Activated naive CD4-positive, alpha-beta T cell treated with anti-CD3 and anti-CD28 coated beads, Interleukin-2, amount 10 ng/mL, durations not matched to agents 7 days and 5 days (primary cell): ENCODE data around the gene CTAGE9.
"Not testable (repeated sequence)": the region's sequence is repeated elsewhere in the genome, so short reads cannot be mapped to it uniquely, and the experiment has no call there.

Experiments used
- CTCF ChIA-PET: fragments of 350-600 bp; sonication (Branson Sonifier 250); formaldehyde crosslinking; loops from one replicate; lab custom pipeline; 2021; ENCODE audit warnings: antibody characterized with exemption; lab: Charles Lee
- DNase-seq: peaks from one replicate; pipeline ENCODE4 v3.0.0-alpha.2; 2020
- H3K27ac Mint-ChIP-seq: one replicate; pipeline ENCODE4 v1.8.0; 2021; ENCODE audit warnings: mild to moderate bottlenecking, moderate library complexity, mixed read lengths
- H3K27me3 Mint-ChIP-seq: one replicate; pipeline ENCODE4 v1.8.0; 2021; ENCODE audit warnings: mild to moderate bottlenecking, mixed read lengths
- H3K36me3 Mint-ChIP-seq: one replicate; pipeline ENCODE4 v1.8.0; 2021; ENCODE audit warnings: mixed read lengths
- H3K4me1 Mint-ChIP-seq: one replicate; pipeline ENCODE4 v1.8.0; 2021; ENCODE audit warnings: mixed read lengths
- H3K4me3 Mint-ChIP-seq: one replicate; pipeline ENCODE4 v1.8.0; 2021; ENCODE audit warnings: mild to moderate bottlenecking, moderate library complexity, mixed read lengths
- H3K9me3 Mint-ChIP-seq: one replicate; pipeline ENCODE4 v1.8.0; 2021; ENCODE audit warnings: mixed read lengths

The CTAGE9 gene

DNA sequence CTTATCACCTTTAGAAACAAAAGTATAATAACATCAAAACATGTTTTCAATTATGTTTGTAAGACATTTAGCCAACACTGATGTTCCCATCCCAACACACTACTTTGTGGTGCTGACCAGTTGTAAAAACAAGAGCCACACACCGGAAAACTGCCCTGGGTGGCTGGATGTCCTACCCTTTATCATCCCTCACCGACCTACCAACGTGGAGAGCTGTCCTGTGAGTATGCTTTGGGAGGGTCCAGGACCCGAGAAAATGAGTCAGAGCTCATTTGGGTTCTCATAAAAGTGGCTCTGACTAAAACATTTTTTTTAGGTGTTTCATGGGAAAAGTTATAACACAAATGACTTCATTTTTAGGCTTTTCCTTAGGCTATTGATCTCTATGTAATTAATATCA, 29.3 kb upstream of the CTAGE9 start:
- peaks cover 3% of the 10 kb centered on the region for H3K27me3 Mint-ChIP-seq
- no peaks in the 10 kb centered on the region for H3K36me3 Mint-ChIP-seq
- CTCF ChIA-PET: no interaction called here

DNA sequence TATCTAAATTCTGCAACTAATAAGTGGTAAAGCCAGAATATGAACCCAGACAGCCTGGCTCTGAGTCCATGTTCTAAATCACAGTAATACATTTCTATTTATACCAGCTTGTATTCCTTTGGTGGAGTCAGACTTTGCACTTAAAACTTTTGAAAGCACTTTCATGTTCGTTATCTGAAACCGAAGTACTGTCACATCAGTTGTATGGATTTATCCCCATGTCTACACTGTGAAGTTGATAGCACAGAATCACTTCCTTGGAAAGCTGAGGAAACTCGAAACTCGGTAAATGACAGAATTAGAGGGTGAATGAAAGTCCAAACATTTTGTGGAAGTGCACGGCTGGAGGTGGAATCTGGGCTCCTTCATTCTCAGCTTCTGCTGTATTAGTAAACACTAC, 28.3 kb upstream of the CTAGE9 start:
- CTCF ChIA-PET: no interaction called here
- Mint-ChIP-seq H3K4me1 (no peaks in the 10 kb centered on the region), H3K36me3 (no peaks in the 10 kb centered on the region), H3K9me3 (no peaks in the 10 kb centered on the region), H3K27me3 (peaks cover 3% of the 10 kb centered on the region), H3K4me3 (no peak overlapping the region), H3K27ac (no peak overlapping the region)
- no peak for DNase-seq

More for the DNA sequence above, 29.3 kb upstream of the CTAGE9 start:
- Mint-ChIP-seq H3K27ac (no peak overlapping the region), H3K4me3 (no peak overlapping the region), H3K4me1 (no peaks in the 10 kb centered on the region), H3K9me3 (no peaks in the 10 kb centered on the region)
- DNase-seq: no peak

DNA sequence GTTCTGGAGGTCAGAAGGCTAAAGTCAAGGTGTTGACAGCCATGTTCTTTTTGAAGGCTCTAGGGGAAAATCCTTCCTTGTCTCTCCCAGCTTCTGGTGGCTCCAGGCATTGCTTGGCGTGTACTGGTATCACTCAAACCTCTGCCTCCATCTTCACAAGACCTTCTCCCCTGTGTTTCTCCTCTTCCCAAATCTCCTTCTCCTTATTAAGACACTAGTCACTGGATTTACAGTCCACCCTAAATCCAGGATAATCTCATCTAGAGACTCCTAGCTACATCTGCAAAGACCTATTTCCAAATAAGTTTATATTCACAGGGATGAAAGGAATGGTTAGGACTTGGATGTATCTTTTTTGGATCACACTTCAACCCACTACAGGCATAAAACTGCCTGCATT, 26.0 kb upstream of the CTAGE9 start:
- Mint-ChIP-seq H3K36me3 (no peaks in the 10 kb centered on the region), H3K27me3 (peaks cover 3% of the 10 kb centered on the region), H3K9me3 (no peaks in the 10 kb centered on the region), H3K4me1 (no peaks in the 10 kb centered on the region), H3K4me3 (no peak overlapping the region), H3K27ac (no peak overlapping the region)
- CTCF ChIA-PET: no interaction called here
- DNase-seq: no peak

DNA sequence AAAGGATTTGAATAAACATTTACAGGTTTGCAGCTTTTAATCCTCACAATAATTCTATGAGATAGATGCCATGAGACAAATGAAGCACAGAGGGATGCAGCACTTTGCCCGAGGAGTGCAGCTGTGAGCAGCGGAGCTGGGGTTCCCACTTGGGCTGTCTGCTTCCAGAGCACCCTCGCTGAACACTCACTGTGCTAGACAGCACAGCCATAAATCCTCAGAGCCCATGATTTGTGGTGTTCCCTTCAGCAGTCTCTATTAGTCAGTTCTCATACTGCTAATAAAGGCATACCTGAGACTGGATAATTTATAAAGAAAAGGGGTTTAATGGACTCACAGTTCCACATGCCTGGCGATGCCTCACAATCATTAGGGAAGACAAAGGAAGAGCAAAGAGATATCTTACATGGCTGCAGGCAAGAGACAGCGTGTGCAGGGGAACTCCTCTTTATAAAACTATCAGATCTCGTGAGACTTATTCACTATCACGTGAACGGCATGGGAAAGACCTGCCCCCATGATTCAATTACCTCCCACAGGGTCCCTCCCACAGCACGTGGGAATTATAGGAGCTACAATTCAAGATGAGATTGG, 25.3 kb upstream of the CTAGE9 start:
- H3K36me3 Mint-ChIP-seq: no peaks in the 10 kb centered on the region
- peaks cover 3% of the 10 kb centered on the region for H3K27me3 Mint-ChIP-seq
- CTCF ChIA-PET: no interaction called here
- H3K9me3 Mint-ChIP-seq: no peaks in the 10 kb centered on the region
- no peak for DNase-seq
- no peak overlapping the region for H3K4me3 Mint-ChIP-seq
- H3K27ac Mint-ChIP-seq: no peak overlapping the region
- H3K4me1 Mint-ChIP-seq: no peaks in the 10 kb centered on the region

DNA sequence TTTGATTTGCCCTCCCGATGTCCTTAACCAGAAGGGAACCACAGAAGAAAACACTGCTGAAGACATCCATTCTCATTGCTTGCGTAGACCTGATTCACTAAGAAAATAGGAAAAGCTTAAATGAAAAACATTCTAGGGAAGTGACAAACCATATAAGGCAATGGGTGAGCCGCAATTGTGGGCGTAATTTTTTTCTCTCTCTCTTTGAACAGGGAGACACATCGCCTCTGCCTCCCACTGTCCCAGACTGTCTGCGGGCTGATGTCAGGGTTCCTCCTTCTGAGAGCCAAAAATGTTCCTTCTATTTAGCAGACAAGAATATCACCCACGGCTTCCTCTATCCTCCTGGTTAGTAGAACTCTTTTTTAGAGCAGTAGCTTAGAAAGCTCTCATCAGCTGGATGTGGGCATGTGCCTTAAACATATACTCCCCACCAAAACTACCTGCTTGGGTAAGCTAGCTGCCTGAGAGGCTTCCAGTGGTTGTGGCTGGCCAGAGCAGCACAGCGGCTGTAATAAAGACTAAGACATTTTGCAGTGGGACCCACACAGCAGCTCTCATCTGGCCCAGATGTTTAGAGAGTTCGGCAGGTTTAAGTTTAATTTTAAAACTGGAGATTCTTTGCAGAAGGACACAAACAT, 22.7 kb upstream of the CTAGE9 start:
- H3K27me3 Mint-ChIP-seq: peaks cover 3% of the 10 kb centered on the region
- no peak for DNase-seq
- H3K4me3 Mint-ChIP-seq: no peak overlapping the region
- CTCF ChIA-PET: no interaction called here
- H3K27ac Mint-ChIP-seq: no peak overlapping the region
- no peaks in the 10 kb centered on the region for H3K9me3 Mint-ChIP-seq
- no peaks in the 10 kb centered on the region for H3K36me3 Mint-ChIP-seq
- no peaks in the 10 kb centered on the region for H3K4me1 Mint-ChIP-seq

DNA sequence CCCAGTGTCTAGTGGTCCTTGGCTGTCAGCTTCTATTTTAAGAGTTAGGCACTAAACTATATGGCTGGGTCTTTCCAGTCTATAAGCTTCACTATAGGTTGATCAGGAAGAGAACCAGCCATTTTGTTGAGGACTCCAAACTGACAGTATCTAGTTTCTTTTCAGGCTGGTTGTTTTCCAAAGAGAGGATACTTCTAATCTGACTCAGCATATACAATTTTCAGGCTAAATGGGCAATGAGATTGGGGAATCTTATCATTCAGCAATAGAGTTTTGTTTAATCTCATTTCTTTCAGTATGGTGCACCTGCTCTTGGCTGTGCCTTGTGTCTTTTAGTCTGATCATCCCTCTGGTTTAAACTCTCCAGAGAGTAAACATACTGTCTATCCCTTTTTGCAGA, 20.4 kb upstream of the CTAGE9 start:
- Mint-ChIP-seq H3K27me3 (no peaks in the 10 kb centered on the region), H3K4me3 (no peak overlapping the region), H3K4me1 (no peaks in the 10 kb centered on the region), H3K9me3 (no peaks in the 10 kb centered on the region), H3K27ac (no peak overlapping the region), H3K36me3 (no peaks in the 10 kb centered on the region)
- CTCF ChIA-PET: no interaction called here
- DNase-seq: no peak

DNA sequence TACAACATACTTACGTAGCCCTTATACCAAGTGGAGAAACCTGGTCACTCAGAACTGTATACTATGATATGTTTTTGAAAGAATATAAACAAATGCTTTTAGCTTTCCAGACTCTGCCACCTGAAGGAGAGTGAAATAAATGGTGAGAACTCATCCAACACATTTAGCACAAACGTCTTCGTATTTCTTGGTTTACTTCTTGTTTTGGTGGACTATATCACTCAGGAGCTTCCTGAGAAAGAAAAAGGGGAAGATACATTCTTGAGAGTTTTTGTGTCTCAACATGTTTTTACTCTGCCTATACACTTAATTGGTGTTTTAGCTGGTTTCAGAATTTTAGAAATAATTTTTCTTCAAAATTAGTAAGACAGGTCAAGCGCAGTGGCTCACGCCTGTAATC, 19.4 kb upstream of the CTAGE9 start:
- Mint-ChIP-seq H3K27me3 (no peaks in the 10 kb centered on the region), H3K9me3 (no peaks in the 10 kb centered on the region), H3K36me3 (no peaks in the 10 kb centered on the region), H3K4me1 (no peaks in the 10 kb centered on the region), H3K27ac (no peak overlapping the region), H3K4me3 (no peak overlapping the region)
- CTCF ChIA-PET: no interaction called here
- no peak for DNase-seq

DNA sequence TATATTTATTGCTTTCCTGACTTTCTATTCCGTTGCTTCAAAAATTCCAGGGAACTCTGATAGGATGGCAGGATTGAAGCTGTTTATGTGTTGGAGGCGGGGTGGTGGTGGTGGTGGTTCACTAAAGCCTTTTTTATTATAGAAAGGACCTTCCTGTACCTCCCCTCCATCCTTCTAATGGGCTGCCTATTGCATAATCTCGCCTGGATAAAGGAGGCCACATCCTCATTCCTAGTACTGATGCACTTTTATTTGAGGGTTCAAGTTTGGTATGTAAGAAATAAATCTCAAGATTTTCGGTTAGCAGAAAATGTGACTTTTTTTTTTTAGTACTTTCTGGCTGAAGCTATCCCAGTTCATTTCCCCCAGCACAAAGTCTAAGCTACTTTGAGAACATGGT, 18.7 kb upstream of the CTAGE9 start:
- CTCF ChIA-PET: interaction anchor here (1.0 kb wide), 1 partner anchor 89 kb away, joined by 3 read pairs; no protein-coding TSS in a partner anchor

DNA sequence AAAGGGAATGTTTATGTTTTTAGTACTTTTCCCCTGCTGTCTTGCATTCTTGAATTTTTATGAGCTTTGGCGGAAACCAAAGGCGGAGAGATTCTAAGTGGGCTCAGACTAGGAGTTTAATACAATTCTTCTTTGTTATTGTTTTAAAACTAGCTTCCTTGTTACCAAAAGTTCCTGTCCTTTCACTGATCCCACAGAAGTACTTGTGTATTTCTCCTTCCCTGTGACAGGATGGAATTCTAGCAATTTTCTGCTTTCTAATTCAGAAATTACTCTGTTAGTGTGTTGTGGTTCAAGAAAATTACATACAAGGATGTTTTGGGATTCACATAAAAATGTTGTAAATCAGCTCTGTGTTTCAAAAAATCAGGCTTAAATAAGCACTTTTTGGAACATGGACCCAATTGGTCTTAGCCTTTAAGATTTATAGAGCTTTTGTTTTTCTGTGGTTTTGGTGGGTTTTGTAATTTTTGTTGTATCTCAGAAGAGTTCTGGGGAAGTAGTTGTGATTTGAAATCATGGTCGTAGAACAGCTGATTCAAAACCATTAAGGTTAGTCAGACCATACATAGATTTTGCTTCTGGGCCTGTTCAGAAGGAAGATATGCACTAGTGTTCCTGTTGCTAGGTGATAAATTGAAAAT, 17.6 kb upstream of the CTAGE9 start:
- peaks cover 8% of the 10 kb centered on the region for H3K4me1 Mint-ChIP-seq
- H3K36me3 Mint-ChIP-seq: no peaks in the 10 kb centered on the region
- no peaks in the 10 kb centered on the region for H3K9me3 Mint-ChIP-seq
- no peaks in the 10 kb centered on the region for H3K27me3 Mint-ChIP-seq
- no peak for DNase-seq
- H3K4me3 Mint-ChIP-seq: no peak overlapping the region
- no peak overlapping the region for H3K27ac Mint-ChIP-seq
- CTCF ChIA-PET: no interaction called here

More for the DNA sequence above, 18.7 kb upstream of the CTAGE9 start:
- H3K9me3 Mint-ChIP-seq: no peaks in the 10 kb centered on the region
- DNase-seq: no peak
- H3K36me3 Mint-ChIP-seq: no peaks in the 10 kb centered on the region
- no peak overlapping the region for H3K4me3 Mint-ChIP-seq
- H3K27ac Mint-ChIP-seq: no peak overlapping the region
- H3K27me3 Mint-ChIP-seq: no peaks in the 10 kb centered on the region
- H3K4me1 Mint-ChIP-seq: no peaks in the 10 kb centered on the region

DNA sequence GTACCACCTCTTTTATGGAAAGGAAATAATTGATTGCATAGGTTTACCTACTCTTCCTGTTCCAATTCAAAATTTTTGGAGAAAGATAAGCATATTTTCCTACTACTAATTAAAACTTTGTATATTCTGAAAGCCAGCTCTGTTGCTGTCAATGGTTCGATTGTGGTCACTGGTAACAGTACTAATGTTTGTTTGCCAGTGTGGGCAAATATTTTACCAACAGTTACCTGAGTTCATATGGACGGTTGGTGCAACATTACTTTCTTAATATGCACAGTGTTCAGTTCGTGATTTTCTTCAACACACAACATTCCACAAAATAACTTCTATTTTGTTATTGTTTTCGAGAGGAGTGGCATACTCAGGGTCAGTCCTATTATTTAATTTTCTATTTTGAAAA, 17.1 kb upstream of the CTAGE9 start:
- Mint-ChIP-seq H3K27me3 (no peaks in the 10 kb centered on the region), H3K4me3 (no peak overlapping the region), H3K9me3 (no peaks in the 10 kb centered on the region), H3K4me1 (peaks cover 8% of the 10 kb centered on the region), H3K36me3 (no peaks in the 10 kb centered on the region), H3K27ac (no peak overlapping the region)
- DNase-seq: no peak
- CTCF ChIA-PET: no interaction called here

DNA sequence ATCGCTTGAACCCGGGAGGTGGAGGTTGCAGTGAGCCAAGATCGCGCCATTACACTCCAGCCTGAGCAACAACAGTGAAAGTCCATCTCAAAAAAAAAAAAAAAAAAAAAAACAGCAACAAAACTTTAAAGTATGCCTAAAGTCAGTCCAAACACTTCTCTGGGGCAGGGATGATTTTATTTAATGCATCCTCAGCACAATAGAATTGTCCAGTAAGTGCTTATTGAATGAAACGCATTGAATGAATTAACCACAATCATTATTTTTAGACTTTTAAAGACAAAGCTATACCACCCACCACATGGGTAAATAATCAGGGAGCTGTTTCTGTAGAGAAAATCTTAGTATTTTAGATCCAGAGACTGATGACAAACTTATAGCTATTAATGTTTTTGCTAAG, 16.6 kb upstream of the CTAGE9 start:
- Mint-ChIP-seq H3K27me3 (no peaks in the 10 kb centered on the region), H3K4me1 (peaks cover 8% of the 10 kb centered on the region), H3K4me3 (no peak overlapping the region), H3K9me3 (no peaks in the 10 kb centered on the region), H3K27ac (no peak overlapping the region), H3K36me3 (no peaks in the 10 kb centered on the region)
- CTCF ChIA-PET: no interaction called here
- no peak for DNase-seq

DNA sequence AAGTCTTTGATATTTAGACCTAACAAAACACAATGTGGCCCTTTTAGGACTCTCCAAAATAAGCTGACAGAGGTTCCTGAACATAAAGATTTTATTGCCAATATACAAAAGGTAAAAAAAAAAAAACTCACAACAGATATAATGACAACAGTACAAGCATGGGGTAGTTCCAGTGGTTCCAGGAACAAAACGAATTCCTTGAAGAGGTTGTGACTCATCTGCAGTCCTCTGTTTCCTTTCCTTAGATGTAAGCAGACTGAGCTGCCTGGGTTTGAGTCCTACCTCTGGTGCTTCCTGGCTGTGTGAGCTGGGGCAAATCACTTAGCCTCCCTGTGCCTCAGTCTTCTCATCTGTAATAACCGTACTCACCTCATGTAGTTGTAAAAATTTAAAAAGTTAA, 13.3 kb upstream of the CTAGE9 start:
- Mint-ChIP-seq H3K4me3 (no peak overlapping the region), H3K4me1 (peaks cover 8% of the 10 kb centered on the region), H3K9me3 (no peaks in the 10 kb centered on the region), H3K27ac (no peak overlapping the region), H3K27me3 (no peaks in the 10 kb centered on the region), H3K36me3 (no peaks in the 10 kb centered on the region)
- no peak for DNase-seq
- CTCF ChIA-PET: no interaction called here

DNA sequence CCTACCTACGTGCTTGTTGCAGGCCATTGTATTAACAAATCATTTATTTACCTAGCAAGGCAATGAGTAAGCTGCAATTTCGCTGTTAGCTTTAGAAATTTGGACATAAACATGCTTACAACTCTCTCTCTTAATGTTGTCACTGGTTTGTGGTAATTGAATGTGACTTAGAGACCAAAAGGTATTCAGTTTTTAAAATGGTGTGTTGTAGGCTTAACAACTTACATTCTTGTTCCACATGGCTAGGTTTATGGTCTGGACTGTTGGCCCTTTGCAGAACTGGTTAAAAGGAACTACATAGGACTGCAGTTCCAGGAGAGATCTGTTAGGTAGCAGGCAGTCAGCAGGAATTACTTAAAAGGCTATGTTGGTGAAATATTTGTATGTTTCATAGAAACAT, 10.3 kb upstream of the CTAGE9 start:
- CTCF ChIA-PET: no interaction called here

DNA sequence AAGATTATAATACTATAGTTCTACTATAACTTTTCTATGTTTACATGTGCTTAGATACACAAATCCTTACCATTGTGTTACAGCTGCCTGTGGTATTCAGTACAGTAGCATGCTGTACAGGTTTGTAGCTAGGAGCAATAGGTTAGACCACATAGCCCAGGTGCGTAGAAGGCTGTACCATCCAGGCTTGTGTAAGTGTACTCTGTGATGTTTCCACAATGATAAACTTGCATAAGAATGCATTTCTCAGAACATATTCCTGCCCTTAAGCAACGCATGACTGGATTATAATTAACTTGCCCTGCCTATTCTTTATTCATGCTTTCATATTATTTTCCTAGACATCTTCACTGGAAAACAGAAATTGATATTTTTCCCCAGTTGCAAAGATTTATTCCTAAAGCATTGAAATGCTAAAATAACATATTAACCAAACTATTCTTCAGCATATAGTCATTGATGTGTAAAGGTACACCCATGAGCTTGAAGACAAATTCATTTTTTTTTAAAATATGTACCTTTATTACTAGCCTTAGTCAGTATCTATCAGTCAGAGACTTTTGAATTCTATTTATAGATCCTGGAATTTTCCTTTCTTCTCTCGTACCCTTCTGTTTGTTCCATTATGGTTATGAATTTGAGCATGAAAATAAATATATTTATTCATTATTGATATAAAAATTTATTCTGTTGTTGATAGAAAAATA, 7.2 kb upstream of the CTAGE9 start:
- Mint-ChIP-seq H3K4me1 (no peaks in the 10 kb centered on the region), H3K36me3 (no peaks in the 10 kb centered on the region), H3K27ac (no peak overlapping the region), H3K9me3 (no peaks in the 10 kb centered on the region), H3K27me3 (no peaks in the 10 kb centered on the region), H3K4me3 (no peak overlapping the region)
- no peak for DNase-seq
- CTCF ChIA-PET: no interaction called here

More for the DNA sequence above, 10.3 kb upstream of the CTAGE9 start:
- no peak for DNase-seq
- Mint-ChIP-seq H3K27ac (no peak overlapping the region), H3K36me3 (no peaks in the 10 kb centered on the region), H3K9me3 (no peaks in the 10 kb centered on the region), H3K4me3 (no peak overlapping the region), H3K4me1 (peaks cover 8% of the 10 kb centered on the region), H3K27me3 (no peaks in the 10 kb centered on the region)

DNA sequence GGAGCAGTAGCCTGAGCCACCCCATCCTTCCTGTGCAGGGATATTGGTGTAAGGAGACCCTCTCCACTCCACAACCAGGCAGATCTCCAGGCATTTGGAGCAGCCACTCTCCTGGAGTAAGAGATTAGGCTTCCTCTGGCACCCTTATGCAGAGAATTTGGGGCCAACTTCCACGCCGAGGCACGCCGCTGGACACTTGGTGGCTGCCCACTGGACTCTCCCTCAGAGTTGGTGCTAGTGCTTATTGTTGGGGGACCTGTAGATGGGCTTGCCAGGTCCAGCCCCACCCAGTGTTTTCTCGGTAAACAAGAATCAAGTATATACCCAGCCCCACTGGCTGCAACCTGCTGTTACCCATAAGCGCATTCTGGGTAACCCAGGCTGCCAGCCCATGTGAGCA, 4.8 kb upstream of the CTAGE9 start:
- H3K36me3 Mint-ChIP-seq, H3K4me1 Mint-ChIP-seq, CTCF ChIA-PET, H3K27me3 Mint-ChIP-seq, H3K27ac Mint-ChIP-seq, H3K9me3 Mint-ChIP-seq, H3K4me3 Mint-ChIP-seq, DNase-seq: not testable (repeated sequence)
